CD4-positive, alpha-beta T cell (primary cell): ENCODE results near the gene POT1. TPM values are rescaled to one million over a fixed set of nuclear protein-coding genes. Genes with fewer than 3 reads are reported as not detected.

ENCODE experiments used
- ATAC-seq: fragments of 200-7000 bp; cut with Tn5 transposase; one replicate; pipeline ENCODE4 v1.10.0; 2022; ENCODE audit warnings: mild to moderate bottlenecking; ENCODE audit not compliant: poor library complexity
- CTCF ChIA-PET: fragments of 350-600 bp; sonication (Branson Sonifier 250); formaldehyde crosslinking; loops from one replicate; lab custom pipeline; 2021; ENCODE audit warnings: antibody characterized with exemption, inconsistent platforms; lab: Charles Lee
- POLR2A ChIA-PET: fragments of 350-600 bp; sonication (Branson Sonifier 250); formaldehyde crosslinking; loops from one replicate; lab custom pipeline; 2021; ENCODE audit warnings: antibody characterized with exemption, inconsistent platforms; lab: Charles Lee
- DNase-seq, 14 experiments: peaks; one replicate each; pipeline ENCODE4 v3.0.0-alpha.2; 2013 to 2020; ENCODE audit warnings: mixed read lengths in 2 of 14
- H3K27ac ChIP-seq, 2 donors: one replicate each; pipeline versions ENCODE4 v1.5.1 to v1.7.0; 2013; ENCODE audit warnings: low read length in 2 of 2, low read depth in 1 of 2, mild to moderate bottlenecking in 1 of 2
- H3K27me3 ChIP-seq, 2 experiments: 1 replicate in 1 of 2; 2 replicates in 1 of 2; pipeline versions ENCODE4 v1.6.1 to v1.7.0; 2013; ENCODE audit warnings: low read length in 2 of 2, control low read depth in 1 of 2, mild to moderate bottlenecking in 1 of 2, moderate library complexity in 1 of 2; ENCODE audit not compliant: insufficient read depth in 2 of 2, control insufficient read depth in 1 of 2
- H3K36me3 ChIP-seq: one replicate; pipeline ENCODE4 v1.6.1; 2013; ENCODE audit warnings: low read length, control low read depth; ENCODE audit not compliant: insufficient read depth
- H3K4me1 ChIP-seq: one replicate; pipeline ENCODE4 v1.6.1; 2013; ENCODE audit warnings: low read length, control low read depth; ENCODE audit not compliant: insufficient read depth
- H3K4me3 ChIP-seq: one replicate; pipeline ENCODE4 v1.5.1; 2013; ENCODE audit warnings: mild to moderate bottlenecking, low read length, moderate library complexity
- H3K9me3 ChIP-seq, 2 experiments: 1 replicate in 1 of 2; 2 replicates in 1 of 2; pipeline versions ENCODE4 v1.6.1 to v1.7.0; 2013; ENCODE audit warnings: low read length in 2 of 2, mild to moderate bottlenecking in 2 of 2, control low read depth in 1 of 2, moderate library complexity in 1 of 2; ENCODE audit not compliant: control insufficient read depth in 1 of 2, insufficient read depth in 1 of 2
- H3K27ac Mint-ChIP-seq: one replicate; pipeline ENCODE4 v1.8.0; 2020; ENCODE audit warnings: mixed read lengths
- H3K27me3 Mint-ChIP-seq: one replicate; pipeline ENCODE4 v1.8.0; 2021; ENCODE audit warnings: mixed read lengths
- H3K36me3 Mint-ChIP-seq: one replicate; pipeline ENCODE4 v1.8.0; 2021; ENCODE audit warnings: low read depth, mixed read lengths
- H3K4me1 Mint-ChIP-seq: one replicate; pipeline ENCODE4 v1.8.0; 2021; ENCODE audit warnings: low read depth, mixed read lengths
- H3K4me3 Mint-ChIP-seq: one replicate; pipeline ENCODE4 v1.8.0; 2020; ENCODE audit warnings: mild to moderate bottlenecking, mixed read lengths
- H3K9me3 Mint-ChIP-seq: one replicate; pipeline ENCODE4 v1.8.0; 2020; ENCODE audit warnings: mixed read lengths
- CTCF ChIP-seq: fragments of 200-600 bp; IDR thresholded peaks from one replicate; pipeline ENCODE4 v1.8.0; 2022; ENCODE audit warnings: antibody characterized with exemption, mild to moderate bottlenecking
- intact Hi-C, 2 experiments: fragments of 100-400 bp; cut with DNase I in 1 of 2; cut with micrococcal nuclease in 1 of 2; formaldehyde crosslinking; loops; one replicate each; pipeline versions ENCODE4 v1.15.1 to v1.9.0; 2023 to 2025; cut with DNase I, micrococcal nuclease
- total RNA-seq, 174 experiments: library from RNA in 2 of 174; stranded (reverse) in 2 of 174; gene quantifications; one replicate each; pipeline ENCODE4 v1.2.3 and lab custom pipeline; 2021 to 2026

POT1 gene
- total RNA-seq, 2 experiments from 2014 or later, result 8.0 to 8.3 TPM

- peaks cover 0 to 4% of the 10 kb centered on the region in 2 experiments for H3K9me3 ChIP-seq
- Mint-ChIP-seq H3K36me3 (peaks cover 6% of the 10 kb centered on the region), H3K27ac (no peak overlapping the region), H3K9me3 (no peaks in the 10 kb centered on the region), H3K4me3 (no peak overlapping the region), H3K27me3 (no peaks in the 10 kb centered on the region), H3K4me1 (no peaks in the 10 kb centered on the region)
- H3K27ac ChIP-seq, result no peak overlapping the region
- DNase-seq, result no peak
- CTCF ChIA-PET, result no interaction called here
- no peaks in the 10 kb centered on the region for H3K4me1 ChIP-seq
- TF ChIP-seq CTCF, result no peak
- POLR2A ChIA-PET, result no interaction called here
- intact Hi-C loops, result no loop called here
- peaks cover 0 to 3% of the 10 kb centered on the region in 2 experiments for H3K27me3 ChIP-seq
- H3K36me3 ChIP-seq, result no peaks in the 10 kb centered on the region
- H3K4me3 ChIP-seq, result no peak overlapping the region
- no peak for ATAC-seq
Observed at GRCh38 chr7:124940306-124940705, 10.7 kb upstream of the POT1 start.

GRCh38 chr7:124938128-124938527 lies 8.5 kb upstream of the POT1 start:
- Mint-ChIP-seq H3K4me1 (no peaks in the 10 kb centered on the region), H3K27ac (no peak overlapping the region), H3K4me3 (no peak overlapping the region), H3K36me3 (peaks cover under 1% of the 10 kb centered on the region), H3K27me3 (no peaks in the 10 kb centered on the region), H3K9me3 (no peaks in the 10 kb centered on the region)
- intact Hi-C loops, result no loop called here
- Histone ChIP-seq H3K36me3 (no peaks in the 10 kb centered on the region), H3K27ac (no peak overlapping the region), H3K4me1 (no peaks in the 10 kb centered on the region), H3K9me3 (no peaks in the 10 kb centered on the region), H3K4me3 (no peak overlapping the region), H3K27me3 (peaks cover 0 to 3% of the 10 kb centered on the region in 2 experiments)
- DNase-seq, result no peak
- ChIA-PET POLR2A (no interaction called here), CTCF (no interaction called here)
- TF ChIP-seq CTCF, result no peak
- no peak for ATAC-seq

- Mint-ChIP-seq H3K4me3 (no peak overlapping the region), H3K36me3 (no peaks in the 10 kb centered on the region), H3K27me3 (no peaks in the 10 kb centered on the region), H3K27ac (no peak overlapping the region), H3K9me3 (no peaks in the 10 kb centered on the region), H3K4me1 (no peaks in the 10 kb centered on the region)
- no peaks in the 10 kb centered on the region for H3K9me3 ChIP-seq
- no peak for DNase-seq
- intact Hi-C loops, result no loop called here
- no peak for ATAC-seq
- H3K36me3 ChIP-seq, result no peaks in the 10 kb centered on the region
- no peak overlapping the region for H3K4me3 ChIP-seq
- POLR2A ChIA-PET, result no interaction called here
- peaks cover 0 to 3% of the 10 kb centered on the region in 2 experiments for H3K27me3 ChIP-seq
- no peak overlapping the region for H3K27ac ChIP-seq
- no peaks in the 10 kb centered on the region for H3K4me1 ChIP-seq
- no peak for TF ChIP-seq CTCF
- CTCF ChIA-PET, result no interaction called here
Observed at GRCh38 chr7:124937076-124937475, 7.5 kb upstream of the POT1 start.
